NCI-H146 treated with DMSO at 0.1 percent for 48 hours (cell line): ENCODE data around the gene STRAP.
"Not testable (repeated sequence)": the region's sequence is repeated elsewhere in the genome, so short reads cannot be mapped to it uniquely, and the experiment has no call there.

Experiments
- DNase-seq: peaks from one replicate; lab custom pipeline; 2025; ENCODE audit not compliant: unreplicated experiment; lab: John Stamatoyannopoulos, UW

The STRAP gene

DNA sequence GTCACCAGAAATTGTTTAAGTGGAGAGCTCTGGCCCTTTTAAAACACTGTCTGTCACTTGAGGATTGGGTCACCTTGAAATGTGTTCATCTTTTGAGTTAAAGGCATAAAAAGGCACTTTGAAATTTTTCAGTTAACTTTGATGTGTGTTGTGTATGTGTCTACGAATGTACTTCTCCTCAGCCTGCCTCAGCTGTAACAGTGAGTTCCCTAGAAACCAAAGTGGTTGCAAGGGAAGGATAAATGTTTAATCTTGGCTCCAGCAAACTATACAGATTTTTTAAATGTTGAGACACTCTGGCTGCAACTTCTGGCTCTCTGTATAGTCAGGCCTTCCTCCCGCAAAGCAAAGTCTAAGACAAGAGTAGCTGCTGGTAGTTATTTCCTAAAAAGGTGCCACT is 37.2 kb downstream of the STRAP start:
- DNase-seq = no peak

DNA sequence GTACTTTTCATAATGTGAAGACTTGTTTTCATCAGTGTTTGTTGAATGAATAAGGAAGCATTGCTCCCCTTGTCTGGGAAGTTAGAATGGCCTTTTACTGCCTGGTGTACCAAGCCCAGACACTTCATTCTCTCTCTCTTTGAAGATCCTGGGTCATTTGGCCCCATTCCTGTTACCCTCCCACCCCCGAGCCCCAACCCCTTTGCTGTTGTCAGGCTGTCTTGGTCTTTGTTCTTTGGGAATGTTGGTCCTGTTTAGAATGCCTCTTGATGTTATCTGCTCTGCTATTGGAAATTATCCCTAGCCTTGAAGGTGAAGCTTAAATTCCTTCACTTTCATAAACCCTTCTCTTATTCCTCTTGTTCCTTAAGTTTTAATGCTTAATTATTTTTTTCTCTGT is 42.8 kb downstream of the STRAP start:
- DNase-seq = no peak

DNA sequence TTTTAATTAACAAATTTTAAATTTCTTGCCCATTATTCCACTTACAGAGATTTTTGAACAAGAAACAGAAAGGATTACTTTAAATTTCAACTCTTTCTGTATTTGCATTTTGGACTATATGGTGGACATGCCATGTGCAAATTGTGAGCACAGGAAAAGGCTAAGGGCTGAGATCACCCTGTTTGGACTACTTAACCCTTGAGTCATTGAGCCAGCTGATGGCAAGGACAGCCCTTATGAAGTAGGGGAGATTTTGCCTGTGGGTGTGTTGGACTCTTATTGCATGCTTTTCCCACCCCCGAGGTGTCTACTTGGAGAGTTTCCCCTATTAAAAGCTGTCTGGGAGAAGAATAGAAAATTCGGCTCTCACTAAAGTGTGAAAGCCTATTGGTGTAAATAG is 46.2 kb downstream of the STRAP start:
- DNase-seq = no peak

GRCh38 chr12:15928870-15929571 is 46.8 kb downstream of the STRAP start:
- peak; percentile 45 for DNase-seq

DNA sequence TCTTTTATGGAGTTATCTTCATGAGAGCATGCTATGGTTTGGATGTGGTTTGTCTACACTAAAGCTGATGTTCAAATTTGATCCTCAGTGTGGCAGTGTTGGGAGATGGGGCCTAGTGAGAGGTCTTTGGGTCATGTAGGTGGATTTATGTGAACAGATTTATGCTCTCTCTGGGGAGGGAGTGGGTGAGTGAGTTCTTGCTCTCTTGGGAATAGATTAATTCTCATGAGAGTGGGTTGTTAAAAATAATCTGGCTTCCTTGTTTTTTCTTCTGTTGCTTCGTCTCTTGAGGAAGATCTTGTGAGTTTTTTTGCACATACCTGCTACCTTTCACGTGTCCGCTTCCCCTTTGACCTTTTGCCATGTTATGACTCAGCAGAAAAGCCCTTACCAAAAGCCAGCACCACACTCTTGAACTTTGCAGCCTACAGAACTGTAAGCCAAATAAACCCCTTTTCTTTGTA is 49.4 kb downstream of the STRAP start:
- DNase-seq = no peak

DNA sequence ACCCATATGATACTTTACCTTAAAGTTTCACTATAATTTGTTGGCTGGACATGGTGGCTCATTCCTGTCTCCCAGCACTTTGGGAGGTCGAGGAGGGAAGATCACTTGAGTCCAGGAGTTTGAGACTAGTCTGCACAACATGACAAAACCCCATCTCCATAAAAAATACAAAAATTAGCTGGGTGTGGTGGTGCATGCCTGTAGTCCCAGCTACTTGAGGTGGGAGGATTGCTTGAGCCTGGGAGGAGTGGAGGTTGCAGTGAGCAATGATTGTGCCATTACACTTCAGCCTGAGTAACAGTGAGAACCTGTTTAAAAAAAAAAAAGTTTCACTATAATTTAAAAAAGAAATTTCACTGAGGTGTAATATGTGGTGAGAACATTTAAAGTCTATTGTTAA is 50.1 kb downstream of the STRAP start:
- DNase-seq = no peak

GRCh38 chr12:15932971-15933370 is 50.8 kb downstream of the STRAP start:
- no peak for DNase-seq

DNA sequence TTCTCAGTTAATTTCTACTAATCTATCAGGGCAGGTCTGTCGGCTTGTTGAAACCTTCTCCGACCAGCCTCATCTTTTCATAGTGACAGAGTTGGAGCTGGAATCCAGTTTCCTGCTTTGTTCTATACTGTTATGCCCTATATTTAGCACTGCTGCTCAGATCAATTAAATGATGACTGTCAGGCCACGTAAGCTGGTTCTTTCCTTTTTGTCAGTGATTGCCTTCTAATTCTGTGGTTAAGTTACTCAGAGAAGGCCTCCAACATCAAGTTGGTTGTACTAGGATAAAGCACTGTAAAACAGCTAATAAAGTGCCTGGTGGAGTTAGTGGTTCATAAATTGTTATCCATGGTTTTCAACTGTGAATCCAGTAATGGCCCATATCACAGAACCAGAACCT is 51.6 kb downstream of the STRAP start:
- DNase-seq = no peak

GRCh38 chr12:15936751-15937150 is 54.6 kb downstream of the STRAP start:
- no peak for DNase-seq

- no peak for DNase-seq
Measured at GRCh38 chr12:15937902-15938301, 55.7 kb downstream of the STRAP start.

DNA sequence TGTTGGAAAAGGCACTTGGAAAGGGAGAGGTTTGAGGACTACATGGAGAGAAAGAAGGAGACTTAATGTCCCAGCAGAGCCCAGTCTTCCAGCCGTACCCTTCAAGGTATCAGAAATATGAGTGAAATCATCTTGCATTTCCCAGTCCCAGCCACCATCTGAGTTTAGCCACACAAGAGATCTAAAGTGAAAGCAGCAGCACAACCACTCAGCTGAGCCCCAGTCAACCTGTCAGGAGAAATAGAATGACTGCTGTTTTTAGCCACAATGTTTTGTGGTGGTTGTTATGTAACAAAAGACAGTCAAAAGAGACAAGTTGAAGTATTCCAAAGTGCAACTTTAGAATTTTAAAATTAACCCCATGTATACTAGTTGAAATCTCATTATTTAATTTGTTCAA is 56.9 kb downstream of the STRAP start:
- DNase-seq = no peak

DNA sequence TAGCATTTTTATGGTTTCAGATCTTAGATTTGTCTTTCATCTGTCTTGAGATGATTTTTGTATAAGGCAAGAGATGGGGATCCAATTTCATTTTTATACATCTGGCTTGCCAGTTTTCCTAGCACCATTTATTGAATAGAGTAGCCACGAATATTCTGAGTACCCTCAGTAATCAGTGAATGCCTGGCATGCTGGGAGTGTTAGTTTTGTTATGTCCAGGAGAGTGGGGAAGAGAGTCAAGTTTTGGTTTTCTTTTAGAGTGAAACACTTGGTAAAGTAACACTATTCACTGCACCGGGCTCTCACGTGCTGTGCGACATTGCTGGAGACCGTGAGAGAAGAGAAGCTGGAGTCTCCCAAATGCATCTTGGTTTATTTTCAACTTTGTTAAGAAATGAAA is 60.3 kb downstream of the STRAP start:
- DNase-seq = no peak

GRCh38 chr12:15943519-15943918 is 61.3 kb downstream of the STRAP start:
- DNase-seq = not testable (repeated sequence)

DNA sequence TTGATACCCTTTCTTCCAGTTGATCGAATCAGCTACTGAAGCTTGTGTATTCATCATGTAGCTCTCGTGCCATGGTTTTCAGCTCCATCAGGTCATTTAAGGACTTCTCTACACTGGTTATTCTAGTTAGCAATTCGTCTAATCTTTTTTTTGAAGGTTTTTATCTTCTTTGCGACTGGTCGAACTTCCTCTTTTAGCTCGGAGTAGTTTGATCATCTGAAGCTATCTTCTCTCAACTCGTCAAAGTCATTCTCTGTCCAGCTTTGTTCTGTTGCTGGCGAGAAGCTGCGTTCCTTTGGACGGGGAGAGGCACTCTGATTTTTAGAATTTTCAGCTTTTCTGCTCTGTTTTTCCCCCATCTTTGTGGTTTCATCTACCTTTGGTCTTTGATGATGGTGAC is 66.3 kb downstream of the STRAP start:
- not testable (repeated sequence) for DNase-seq
